Upper lobe of left lung (tissue), 6 donors: Measurements from ENCODE around the gene BNC2. TPM values are rescaled to one million over a fixed set of nuclear protein-coding genes. Genes with fewer than 3 reads are reported as not detected.

Source experiments
- ATAC-seq, 2 donors: fragments of 200-7000 bp; cut with Tn5 transposase; one replicate each; pipeline ENCODE4 v1.9.1; 2022; ENCODE audit warnings: mild to moderate bottlenecking in 2 of 2, moderate library complexity in 2 of 2; ENCODE audit not compliant: low FRiP score in 2 of 2
- DNase-seq, 2 donors: peaks; one replicate each; pipeline ENCODE4 v3.0.0-alpha.2; 2019 to 2020
- H3K27ac ChIP-seq, 4 donors: fragments of 200-600 bp; sonication (generic); one replicate each; pipeline ENCODE4 v1.5.1; 2016 to 2019
- H3K27me3 ChIP-seq, 4 donors: fragments of 200-600 bp; sonication (generic); one replicate each; pipeline ENCODE4 v1.5.1; 2017 to 2019
- H3K36me3 ChIP-seq, 4 donors: fragments of 200-600 bp; sonication (generic); one replicate each; pipeline ENCODE4 v1.5.1; 2016 to 2019
- H3K4me1 ChIP-seq, 4 donors: fragments of 200-600 bp; sonication (generic); one replicate each; pipeline ENCODE4 v1.5.1; 2018 to 2019
- H3K4me3 ChIP-seq, 4 donors: fragments of 200-600 bp; sonication (generic); one replicate each; pipeline ENCODE4 v1.5.1; 2017 to 2019; ENCODE audit warnings: mild to moderate bottlenecking in 2 of 4, moderate library complexity in 1 of 4
- H3K9me3 ChIP-seq, 4 donors: fragments of 200-600 bp; sonication (generic); one replicate each; pipeline ENCODE4 v1.5.1; 2018 to 2019
- EP300 ChIP-seq, 4 donors: sonication (generic); formaldehyde crosslinking; IDR thresholded peaks; one replicate each; pipeline ENCODE4 v1.5.1; 2017; ENCODE audit warnings: antibody characterized with exemption in 4 of 4, control low read depth in 2 of 4
- POLR2A ChIP-seq, 4 donors: fragments of 450-650 bp; IDR thresholded peaks; one replicate each; pipeline ENCODE4 v1.5.1; 2016 to 2017; ENCODE audit warnings: antibody characterized with exemption in 4 of 4, mild to moderate bottlenecking in 2 of 4
- POLR2AphosphoS5 ChIP-seq, 2 donors: sonication (generic); formaldehyde crosslinking; IDR thresholded peaks; one replicate each; pipeline ENCODE4 v1.5.1; 2017; ENCODE audit warnings: antibody characterized with exemption in 2 of 2
- WGBS, 2 donors: methylation state at CpG; one replicate each; pipeline ENCODE4 v1.1.5; 2017 to 2018; 5-methylcytosine and 5-hydroxymethylcytosine counted together
- total RNA-seq, 6 donors: library from RNA; depleted of rRNA in 4 of 6; stranded (reverse); fragments of >200 nt in 4 of 6; gene quantifications; one replicate each; pipeline versions ENCODE4 v1.1.0 to v1.2.1, GENCODE V29; 2016 to 2021
- TF ChIP-seq, protein P1 (sequence below), 6 experiments: fragments of 450-650 bp in 4 of 6; fragments of 200-600 bp in 2 of 6; sonication (generic) in 2 of 6; IDR thresholded peaks; one replicate each; pipeline ENCODE4 v1.5.1; 2016 to 2019; ENCODE audit warnings: antibody characterized with exemption in 6 of 6
- donor health status: DM: no; HTN: no; CAD: no; lungs with moderate emphysema.
- donor health status: DM: no; HTN: yes; CAD: no; lungs with severe emphysema.

Gene BNC2
- total RNA-seq, 6 donors from 2014 or later: 4.6 to 21.7 (median 10.7) TPM

GRCh38 chr9:16721972-16722371 lies 148.5 kb downstream of the BNC2 start:
- 45 to 53% methylated on average over 6 of the region's 6 CpGs for WGBS, 2 donors
- Histone ChIP-seq H3K27ac (peak overlapping the region in 2 of 4 donors; percentile 15 to 26), H3K36me3 (no peaks in the 10 kb centered on the region), H3K4me3 (no peak overlapping the region), H3K4me1 (peaks cover 0 to 5% (median 4%) of the 10 kb centered on the region in 4 donors), H3K9me3 (no peaks in the 10 kb centered on the region), H3K27me3 (no peaks in the 10 kb centered on the region)
- DNase-seq (peak in 1 of 2 donors; percentile 69), ATAC-seq (peak; percentile 60 to 69)
- TF ChIP-seq POLR2A (IDR thresholded peaks at IDR 0.05): no peak
- TF ChIP-seq POLR2AphosphoS5 (IDR thresholded peaks at IDR 0.05): peak; percentile 21 to 31
- peak in 1 of 4 donors; percentile 35 for TF ChIP-seq EP300 (IDR thresholded peaks at IDR 0.05)

- no peaks in the 10 kb centered on the region for H3K36me3 ChIP-seq
- no peak for TF ChIP-seq POLR2AphosphoS5 (IDR thresholded peaks at IDR 0.05)
- TF ChIP-seq POLR2A (IDR thresholded peaks at IDR 0.05): no peak
- TF ChIP-seq EP300 (IDR thresholded peaks at IDR 0.05): no peak
- TF ChIP-seq, protein P1, sequence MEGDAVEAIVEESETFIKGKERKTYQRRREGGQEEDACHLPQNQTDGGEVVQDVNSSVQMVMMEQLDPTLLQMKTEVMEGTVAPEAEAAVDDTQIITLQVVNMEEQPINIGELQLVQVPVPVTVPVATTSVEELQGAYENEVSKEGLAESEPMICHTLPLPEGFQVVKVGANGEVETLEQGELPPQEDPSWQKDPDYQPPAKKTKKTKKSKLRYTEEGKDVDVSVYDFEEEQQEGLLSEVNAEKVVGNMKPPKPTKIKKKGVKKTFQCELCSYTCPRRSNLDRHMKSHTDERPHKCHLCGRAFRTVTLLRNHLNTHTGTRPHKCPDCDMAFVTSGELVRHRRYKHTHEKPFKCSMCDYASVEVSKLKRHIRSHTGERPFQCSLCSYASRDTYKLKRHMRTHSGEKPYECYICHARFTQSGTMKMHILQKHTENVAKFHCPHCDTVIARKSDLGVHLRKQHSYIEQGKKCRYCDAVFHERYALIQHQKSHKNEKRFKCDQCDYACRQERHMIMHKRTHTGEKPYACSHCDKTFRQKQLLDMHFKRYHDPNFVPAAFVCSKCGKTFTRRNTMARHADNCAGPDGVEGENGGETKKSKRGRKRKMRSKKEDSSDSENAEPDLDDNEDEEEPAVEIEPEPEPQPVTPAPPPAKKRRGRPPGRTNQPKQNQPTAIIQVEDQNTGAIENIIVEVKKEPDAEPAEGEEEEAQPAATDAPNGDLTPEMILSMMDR (IDR thresholded peaks at IDR 0.05): no peak
- H3K27me3 ChIP-seq: no peaks in the 10 kb centered on the region
- DNase-seq: no peak
- no peak overlapping the region for H3K27ac ChIP-seq
- H3K4me1 ChIP-seq: no peaks in the 10 kb centered on the region
- 89 to 90% methylated on average over 3 of the region's 3 CpGs for WGBS, 2 donors
- H3K9me3 ChIP-seq: no peaks in the 10 kb centered on the region
- H3K4me3 ChIP-seq: no peak overlapping the region
- ATAC-seq: no peak
Measured at GRCh38 chr9:16720386-16720785, 150.1 kb downstream of the BNC2 start.

DNA sequence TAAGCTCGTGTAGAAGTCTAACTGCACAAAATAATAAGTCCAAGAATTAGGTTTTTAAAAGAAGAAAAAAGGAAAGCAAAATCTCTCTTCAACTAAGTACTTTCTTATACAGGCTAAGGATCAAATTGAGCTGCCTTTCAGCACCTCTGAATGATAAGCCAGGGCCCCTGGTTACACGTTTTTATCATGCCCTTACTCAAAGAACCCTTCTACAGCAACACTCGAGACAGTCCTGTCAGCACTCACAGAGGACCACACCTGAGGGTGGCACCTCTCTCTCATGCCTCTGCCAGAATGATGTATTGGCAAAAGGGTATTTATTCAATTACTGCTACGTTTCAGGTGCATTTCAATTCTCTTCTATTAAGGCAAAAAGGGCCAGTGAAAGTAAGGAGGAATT lies 150.5 kb downstream of the BNC2 start:
- 49% methylated on average over 4 of the region's 4 CpGs for WGBS, 2 donors
- no peak for DNase-seq

GRCh38 chr9:16718952-16719351 lies 151.5 kb downstream of the BNC2 start:
- no peaks in the 10 kb centered on the region for H3K36me3 ChIP-seq
- ATAC-seq (no peak), DNase-seq (no peak)
- no peaks in the 10 kb centered on the region for H3K27me3 ChIP-seq
- no peak overlapping the region for H3K4me3 ChIP-seq
- no peak overlapping the region for H3K27ac ChIP-seq
- H3K9me3 ChIP-seq: no peaks in the 10 kb centered on the region
- 83 to 84% methylated on average over 3 of the region's 3 CpGs for WGBS, 2 donors
- H3K4me1 ChIP-seq: no peaks in the 10 kb centered on the region
- TF ChIP-seq EP300 (IDR thresholded peaks at IDR 0.05): no peak
- TF ChIP-seq POLR2A (IDR thresholded peaks at IDR 0.05): no peak

More for the DNA sequence above, 150.5 kb downstream of the BNC2 start:
- Histone ChIP-seq H3K27ac (no peak overlapping the region), H3K36me3 (no peaks in the 10 kb centered on the region), H3K27me3 (no peaks in the 10 kb centered on the region), H3K4me3 (no peak overlapping the region), H3K9me3 (no peaks in the 10 kb centered on the region), H3K4me1 (no peaks in the 10 kb centered on the region)
- TF ChIP-seq POLR2A (IDR thresholded peaks at IDR 0.05) (no peak), POLR2AphosphoS5 (IDR thresholded peaks at IDR 0.05) (no peak), EP300 (IDR thresholded peaks at IDR 0.05) (no peak)
- TF ChIP-seq, protein P1 (IDR thresholded peaks at IDR 0.05): no peak
- no peak for ATAC-seq

DNA sequence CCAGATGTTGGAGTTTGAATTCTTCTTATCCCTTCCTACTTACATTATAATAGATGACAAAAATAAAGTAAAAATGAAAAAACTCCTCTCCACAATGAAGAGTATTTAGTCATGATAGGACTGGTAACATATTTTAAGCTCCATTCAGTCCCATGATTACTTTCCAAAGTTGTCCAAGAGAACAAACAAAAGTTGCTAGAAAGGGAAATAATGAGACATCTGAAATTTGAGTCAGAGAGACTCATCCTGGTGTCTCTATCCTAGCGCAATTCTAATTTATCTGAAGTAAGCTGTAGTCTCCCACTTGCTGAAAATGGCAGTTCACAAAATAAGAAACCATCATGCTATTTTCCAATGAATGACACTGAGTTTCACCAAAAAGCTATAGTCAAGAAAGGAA lies 152.2 kb downstream of the BNC2 start:
- H3K4me3 ChIP-seq: no peak overlapping the region
- no peaks in the 10 kb centered on the region for H3K36me3 ChIP-seq
- peak in 1 of 2 donors; percentile 34 for ATAC-seq
- no peaks in the 10 kb centered on the region for H3K27me3 ChIP-seq
- H3K4me1 ChIP-seq: no peaks in the 10 kb centered on the region
- TF ChIP-seq, protein P1 (IDR thresholded peaks at IDR 0.05): no peak
- TF ChIP-seq POLR2AphosphoS5 (IDR thresholded peaks at IDR 0.05) (no peak), EP300 (IDR thresholded peaks at IDR 0.05) (no peak), POLR2A (IDR thresholded peaks at IDR 0.05) (no peak)
- 96% methylated on average over 1 of the region's 1 CpG for WGBS, 2 donors
- DNase-seq: no peak
- no peak overlapping the region for H3K27ac ChIP-seq
- H3K9me3 ChIP-seq: no peaks in the 10 kb centered on the region

DNA sequence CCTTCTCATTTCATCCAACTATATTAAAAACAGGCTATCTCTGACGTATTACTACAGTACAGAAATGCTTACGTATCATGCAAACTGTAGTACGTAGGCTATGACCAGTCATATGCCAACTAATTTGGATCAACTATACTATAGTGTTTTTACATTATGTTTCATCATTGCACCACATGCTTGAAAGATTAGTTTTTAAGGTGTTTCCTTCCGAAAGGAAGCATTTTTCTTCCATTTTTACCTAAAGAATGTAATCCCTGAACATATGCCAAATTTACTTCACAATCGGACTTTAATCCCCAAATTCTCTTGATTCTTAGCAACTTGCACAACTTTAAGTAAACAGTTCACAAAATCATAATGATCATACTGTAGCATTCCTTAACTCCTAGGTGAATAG lies 153.9 kb downstream of the BNC2 start:
- ATAC-seq (no peak), DNase-seq (no peak)
- Histone ChIP-seq H3K27me3 (no peaks in the 10 kb centered on the region), H3K4me3 (no peak overlapping the region), H3K9me3 (no peaks in the 10 kb centered on the region), H3K36me3 (no peaks in the 10 kb centered on the region), H3K27ac (no peak overlapping the region), H3K4me1 (no peaks in the 10 kb centered on the region)
- 90 to 91% methylated on average over 5 of the region's 5 CpGs for WGBS, 2 donors
- TF ChIP-seq POLR2AphosphoS5 (IDR thresholded peaks at IDR 0.05) (no peak), POLR2A (IDR thresholded peaks at IDR 0.05) (no peak), EP300 (IDR thresholded peaks at IDR 0.05) (no peak)
- TF ChIP-seq, protein P1 (IDR thresholded peaks at IDR 0.05): no peak
